Activated CD4-positive, alpha-beta T cell treated with anti-CD3 and anti-CD28 coated beads for 1 hour (primary cell): ENCODE measurements around the gene TRIM40.

Experiments
- DNase-seq: peaks from one replicate; pipeline ENCODE4 v3.0.0-alpha.2; 2020

The TRIM40 gene

DNA sequence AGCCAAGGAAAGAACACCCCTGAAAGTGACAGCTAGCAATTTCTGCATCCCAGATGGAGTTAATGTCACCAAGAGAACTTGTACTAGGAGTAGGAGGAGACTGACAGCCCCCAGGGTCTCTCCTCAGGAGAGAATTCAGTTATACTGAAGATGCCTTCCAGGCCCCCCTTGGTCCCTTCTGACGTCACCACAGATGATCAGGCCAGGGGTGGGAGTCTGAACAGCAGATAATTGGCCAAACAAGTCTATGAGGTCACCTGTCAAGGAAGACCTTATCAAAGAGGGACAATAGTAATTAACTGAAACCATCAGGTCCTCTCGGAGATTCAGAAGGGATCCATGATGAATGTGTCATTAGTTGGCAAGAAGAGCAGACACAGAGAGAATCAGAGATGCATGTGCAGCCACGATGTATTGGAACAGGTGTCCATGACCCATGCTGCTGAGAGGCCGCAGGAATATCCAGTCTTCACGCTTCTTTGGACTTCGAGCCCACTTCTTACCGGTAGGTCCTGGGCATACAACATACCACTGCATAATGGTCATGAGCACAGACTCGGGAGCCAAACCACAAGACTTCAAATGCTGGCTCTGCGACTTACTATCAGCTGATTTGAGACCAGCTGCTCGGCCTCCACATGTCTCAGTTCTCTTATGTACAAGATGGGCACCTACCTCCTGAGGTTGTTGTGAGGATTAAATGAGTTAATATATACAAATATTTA is 14.9 kb downstream of the TRIM40 start:
- DNase-seq: no peak

DNA sequence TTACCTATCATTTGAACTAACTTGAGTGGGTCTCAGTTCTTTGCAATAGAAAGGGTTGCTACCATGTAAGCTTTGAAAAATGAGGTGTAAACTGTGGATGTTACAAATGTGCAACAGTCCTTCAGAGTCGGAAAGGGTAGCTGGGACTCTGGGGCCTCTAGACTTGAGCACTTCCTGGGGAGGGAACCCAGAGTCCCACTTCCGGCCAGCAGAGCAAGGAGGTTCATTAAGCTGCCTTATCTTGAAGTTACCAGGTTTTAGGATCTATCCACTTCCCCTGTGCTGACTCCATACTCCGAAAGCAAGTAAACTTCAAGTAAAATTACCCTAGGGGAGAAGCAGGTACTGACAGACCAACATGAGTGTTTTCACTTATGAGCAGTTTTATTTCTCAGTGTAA is 15.6 kb downstream of the TRIM40 start:
- no peak for DNase-seq

- DNase-seq: no peak
These were observed 16.2 kb downstream of the TRIM40 start for GRCh38 chr6:30152016-30152673.

DNA sequence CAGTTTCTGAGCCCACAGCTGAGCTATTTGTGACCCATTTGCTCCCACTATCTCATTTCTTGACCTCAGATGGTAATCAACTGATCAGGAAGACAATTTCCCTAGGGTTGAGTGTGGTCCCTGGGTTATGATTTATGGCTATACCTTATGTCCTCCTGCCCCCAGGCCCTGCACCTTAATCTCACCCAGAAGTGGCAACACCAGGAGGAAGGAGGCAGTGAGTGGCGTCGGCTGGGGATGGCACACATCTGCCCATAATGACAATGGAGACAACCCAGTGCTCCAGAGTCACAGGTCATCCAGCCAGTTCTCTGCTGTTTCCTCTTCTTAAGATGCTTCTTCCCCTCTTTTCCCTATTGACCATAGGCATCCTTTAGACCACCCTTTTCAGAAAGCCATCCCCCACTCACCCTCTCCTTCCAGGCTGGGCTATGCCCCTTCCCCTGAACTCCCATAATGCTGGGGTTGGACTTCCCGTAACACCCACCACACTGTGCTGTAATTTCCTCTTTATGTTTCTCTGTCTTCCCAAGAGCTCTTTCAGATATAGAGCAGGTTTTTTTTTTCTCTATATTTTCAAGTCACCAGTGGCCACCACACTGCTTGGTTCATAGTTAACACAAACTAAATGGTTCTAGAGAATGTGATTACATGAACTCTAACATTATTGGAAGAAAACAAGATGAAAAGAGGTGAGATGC is 17.1 kb downstream of the TRIM40 start:
- DNase-seq: no peak

- DNase-seq: no peak
These were observed 18.1 kb downstream of the TRIM40 start for GRCh38 chr6:30154061-30154460.

DNA sequence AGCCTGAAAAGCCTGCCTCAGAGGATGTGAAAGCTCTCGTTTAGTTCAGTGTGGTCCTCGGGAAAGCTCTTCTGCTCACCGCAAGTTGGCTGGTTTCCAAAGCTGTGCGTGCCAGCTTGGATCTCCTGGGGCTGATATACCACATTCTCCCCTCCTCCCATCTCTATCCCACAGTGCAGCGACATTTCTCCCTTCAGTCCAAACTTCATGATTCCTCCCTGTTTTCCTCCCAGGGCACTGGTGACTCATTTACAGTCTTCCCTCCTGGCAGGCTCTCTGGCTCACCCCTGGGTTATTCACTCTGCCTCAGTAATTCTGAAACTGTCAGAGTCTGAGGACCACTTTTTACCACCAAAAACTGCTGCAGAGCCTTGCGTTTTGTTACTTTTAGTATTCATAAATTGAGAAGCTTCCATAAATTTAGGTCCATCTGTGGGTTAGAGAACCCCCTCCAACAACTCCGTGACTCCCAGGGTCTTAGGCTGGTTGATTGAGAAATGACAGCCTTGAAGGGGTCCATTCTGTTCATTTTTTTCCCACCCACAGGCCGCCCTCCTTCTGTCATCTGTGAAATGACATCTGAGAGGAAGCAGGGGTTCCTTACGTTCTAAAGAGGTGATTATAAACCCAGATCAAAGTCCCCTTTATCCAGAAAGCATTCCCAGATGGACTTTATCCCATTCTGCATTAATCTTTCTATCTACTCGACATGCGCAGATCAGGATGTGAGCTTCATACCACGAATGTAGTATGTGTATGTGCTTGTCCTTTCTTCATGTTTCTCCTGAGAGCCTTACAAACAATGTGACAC is 19.0 kb downstream of the TRIM40 start:
- DNase-seq: no peak

- no peak for DNase-seq
These were observed 19.8 kb downstream of the TRIM40 start for GRCh38 chr6:30155520-30156261.

DNA sequence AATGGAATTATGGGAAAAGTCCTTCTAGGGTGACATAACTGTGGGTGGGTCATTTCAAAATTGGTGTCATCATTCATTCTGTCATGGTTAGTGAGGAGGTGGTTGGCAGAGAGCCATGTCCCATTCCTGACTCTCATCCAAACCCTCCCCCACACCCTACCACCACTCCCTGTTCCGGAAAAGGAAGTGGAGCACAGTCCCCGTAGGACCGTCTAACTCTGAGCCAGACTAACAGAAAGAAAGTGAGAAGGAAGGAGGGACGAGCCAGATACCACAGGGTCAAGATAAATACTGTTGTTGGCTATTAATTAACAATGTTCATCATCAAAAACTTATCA is 20.3 kb downstream of the TRIM40 start:
- DNase-seq: no peak

- DNase-seq: no peak
These were observed 20.8 kb downstream of the TRIM40 start for GRCh38 chr6:30156774-30157173.

- no peak for DNase-seq
These were observed 21.6 kb downstream of the TRIM40 start for GRCh38 chr6:30157581-30157980.

- DNase-seq: no peak
These were observed 22.1 kb downstream of the TRIM40 start for GRCh38 chr6:30157999-30158398.

- DNase-seq: no peak
These were observed 22.6 kb downstream of the TRIM40 start for GRCh38 chr6:30158475-30159040.

GRCh38 chr6:30160008-30160784 is 24.3 kb downstream of the TRIM40 start:
- no peak for DNase-seq

- DNase-seq: no peak
These were observed 25.0 kb downstream of the TRIM40 start, which contains the start of gene TRIM10 for GRCh38 chr6:30160785-30161531. TRIM10 (minus strand) TSS chr6:30161211; CDS start chr6:30160858, 353 bp downstream.

DNA sequence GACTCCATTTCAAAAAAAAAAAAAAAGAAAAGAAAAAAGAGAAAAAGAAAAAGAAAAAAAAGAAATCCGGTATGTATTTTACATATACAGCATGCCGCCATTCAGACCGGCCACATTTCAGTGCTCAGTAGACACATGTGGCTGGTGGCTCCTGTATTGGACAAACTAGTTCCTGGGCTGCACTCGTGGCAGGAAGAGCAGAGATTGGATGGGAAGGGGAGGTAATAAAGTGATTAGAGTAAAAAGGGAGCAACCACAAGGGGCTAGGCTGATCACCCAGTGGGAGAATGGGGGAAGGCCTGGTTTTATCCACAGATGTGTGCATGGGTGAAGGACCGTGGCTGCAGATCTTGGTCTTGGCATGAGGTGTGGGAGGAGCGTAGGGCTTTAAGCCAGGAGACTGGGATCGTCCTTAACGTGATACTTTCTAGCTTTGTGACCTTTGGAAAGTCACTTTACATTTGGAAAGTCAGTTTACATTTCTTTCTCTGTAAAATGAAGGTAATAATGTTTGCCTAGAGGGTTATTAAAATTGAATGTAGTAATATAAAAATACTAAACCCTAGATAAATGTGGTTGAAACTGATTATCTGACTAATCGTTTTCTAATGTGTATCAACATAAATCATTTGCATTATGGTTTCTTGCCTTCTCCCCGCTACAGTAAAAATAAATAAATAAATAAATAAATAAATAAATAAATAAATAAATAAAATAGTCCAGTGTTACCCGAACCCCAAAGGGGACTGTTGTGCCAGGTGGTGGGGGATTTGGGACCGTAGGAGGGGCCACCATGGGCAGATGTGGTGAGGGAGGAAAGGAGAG is 26.5 kb downstream of the TRIM40 start:
- no peak for DNase-seq

- DNase-seq: no peak
These were observed 27.4 kb downstream of the TRIM40 start, which contains the start of gene TRIM15 for GRCh38 chr6:30163090-30163917. TRIM15 (plus strand) TSS chr6:30163546; CDS start chr6:30163685, 139 bp downstream.

GRCh38 chr6:30163918-30164654 is 28.1 kb downstream of the TRIM40 start:
- no peak for DNase-seq

DNA sequence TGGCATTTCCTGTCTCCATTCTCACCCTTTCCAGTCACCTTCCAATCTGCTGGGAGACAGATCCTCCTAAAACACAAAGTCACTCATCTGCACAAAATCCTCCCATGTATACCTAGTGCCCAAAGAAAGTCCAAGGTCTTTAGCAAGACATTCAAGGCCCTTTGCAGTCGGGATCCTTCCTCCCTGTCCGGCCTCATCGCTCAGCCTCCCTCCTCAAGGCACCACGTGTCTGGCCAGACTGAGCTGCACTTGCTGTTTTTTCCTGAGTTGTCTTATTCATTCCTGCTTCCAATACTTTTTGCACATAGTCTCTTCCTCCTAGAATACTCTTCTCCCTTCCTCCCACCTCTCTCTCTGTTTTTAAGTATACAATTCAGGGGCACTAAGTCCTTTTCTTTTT is 28.8 kb downstream of the TRIM40 start:
- no peak for DNase-seq
